Hepatocyte (in vitro differentiated cells): ENCODE results near the gene TPCN2.

Experiments
- EZH2phosphoT487 ChIP-seq: fragments of 200-600 bp; sonication (generic); IDR thresholded peaks from one replicate; pipeline ENCODE4 v1.6.1; 2018; ENCODE audit warnings: antibody characterized with exemption, mild to moderate bottlenecking, low read depth, moderate library complexity; ENCODE audit not compliant: unreplicated experiment, severe bottlenecking
- TF ChIP-seq, protein P1 (sequence below): fragments of 200-600 bp; sonication (generic); IDR thresholded peaks from 2 replicates; pipeline ENCODE4 v1.5.1; 2016; ENCODE audit warnings: antibody characterized with exemption, mild to moderate bottlenecking; ENCODE audit not compliant: poor library complexity

DNA sequence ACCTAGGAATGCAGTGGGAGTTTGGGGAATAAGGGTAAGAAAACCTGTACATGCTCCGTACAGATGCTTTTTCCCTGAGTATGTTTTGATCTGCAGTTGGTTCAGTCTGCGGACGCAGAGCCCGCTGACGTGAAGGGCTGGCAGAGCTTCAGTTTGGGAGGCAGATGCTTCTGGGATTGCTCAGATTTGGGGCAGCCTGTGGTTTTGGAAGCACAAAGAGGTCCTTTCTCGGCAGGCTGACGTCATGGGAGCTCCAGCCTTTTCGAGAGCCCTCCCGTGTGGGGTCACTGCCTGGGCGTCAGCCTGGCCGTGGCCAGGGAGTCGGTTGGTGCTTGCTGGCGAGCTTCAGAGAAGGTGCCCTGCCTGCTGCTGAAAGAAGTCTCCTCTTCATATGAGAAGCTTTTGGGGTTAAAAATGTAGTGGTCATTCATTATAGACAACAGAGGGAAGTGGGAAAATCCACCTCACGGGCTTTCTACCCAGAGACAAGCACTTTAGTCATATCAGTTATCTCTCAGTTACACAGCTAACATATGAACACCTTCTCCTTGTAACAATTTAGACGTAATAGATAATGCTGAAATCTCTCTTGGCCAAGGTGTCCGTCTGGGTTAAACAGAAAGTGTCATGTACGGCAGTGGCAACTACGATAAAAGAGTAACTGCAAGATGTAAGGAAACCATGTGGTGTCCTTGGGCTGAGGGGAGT is 26.8 kb downstream of the TPCN2 start:
- TF ChIP-seq, protein P1, sequence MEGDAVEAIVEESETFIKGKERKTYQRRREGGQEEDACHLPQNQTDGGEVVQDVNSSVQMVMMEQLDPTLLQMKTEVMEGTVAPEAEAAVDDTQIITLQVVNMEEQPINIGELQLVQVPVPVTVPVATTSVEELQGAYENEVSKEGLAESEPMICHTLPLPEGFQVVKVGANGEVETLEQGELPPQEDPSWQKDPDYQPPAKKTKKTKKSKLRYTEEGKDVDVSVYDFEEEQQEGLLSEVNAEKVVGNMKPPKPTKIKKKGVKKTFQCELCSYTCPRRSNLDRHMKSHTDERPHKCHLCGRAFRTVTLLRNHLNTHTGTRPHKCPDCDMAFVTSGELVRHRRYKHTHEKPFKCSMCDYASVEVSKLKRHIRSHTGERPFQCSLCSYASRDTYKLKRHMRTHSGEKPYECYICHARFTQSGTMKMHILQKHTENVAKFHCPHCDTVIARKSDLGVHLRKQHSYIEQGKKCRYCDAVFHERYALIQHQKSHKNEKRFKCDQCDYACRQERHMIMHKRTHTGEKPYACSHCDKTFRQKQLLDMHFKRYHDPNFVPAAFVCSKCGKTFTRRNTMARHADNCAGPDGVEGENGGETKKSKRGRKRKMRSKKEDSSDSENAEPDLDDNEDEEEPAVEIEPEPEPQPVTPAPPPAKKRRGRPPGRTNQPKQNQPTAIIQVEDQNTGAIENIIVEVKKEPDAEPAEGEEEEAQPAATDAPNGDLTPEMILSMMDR = no peak
- no peak for TF ChIP-seq EZH2phosphoT487
